GM19324 (cell line): ENCODE results near the gene TWIST2.

Experiments
- ATAC-seq: cut with Tn5 transposase; IDR thresholded peaks from one replicate; pipeline ENCODE4 v1.9.1; 2021; ENCODE audit warnings: mild to moderate bottlenecking, moderate library complexity; ENCODE audit not compliant: unreplicated experiment, low FRiP score

Gene TWIST2

DNA sequence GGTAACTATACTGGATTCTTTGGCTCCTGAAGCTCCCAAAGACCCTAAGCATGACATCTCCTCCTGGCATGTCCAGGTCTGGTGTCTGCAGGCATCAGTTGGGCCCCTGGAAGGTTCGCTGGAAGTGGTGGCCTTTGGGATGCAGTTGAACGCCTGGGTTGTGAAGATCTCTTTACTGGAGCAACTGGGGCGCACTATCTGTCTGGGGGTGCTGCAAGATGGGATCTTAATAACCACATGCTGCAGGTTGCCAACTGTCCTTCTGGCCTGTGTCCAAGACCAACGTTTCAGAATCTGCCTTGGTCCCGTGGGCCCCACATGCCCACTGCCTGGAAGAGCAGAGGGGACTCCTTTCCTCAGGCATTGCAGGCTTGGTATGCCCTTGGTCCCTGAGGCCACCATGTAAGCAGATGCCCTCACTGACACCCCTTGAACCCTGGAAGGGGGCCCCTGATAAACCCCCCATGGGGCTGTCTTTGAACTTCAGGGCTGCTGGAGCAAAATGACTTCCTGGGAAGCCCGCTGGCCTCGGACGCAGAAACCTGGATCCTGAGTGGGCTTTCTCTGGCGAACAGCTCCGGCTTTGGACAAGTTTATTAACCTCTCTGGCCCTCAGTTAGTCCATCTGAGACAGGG lies 101.9 kb downstream of the TWIST2 start:
- no peak for ATAC-seq

DNA sequence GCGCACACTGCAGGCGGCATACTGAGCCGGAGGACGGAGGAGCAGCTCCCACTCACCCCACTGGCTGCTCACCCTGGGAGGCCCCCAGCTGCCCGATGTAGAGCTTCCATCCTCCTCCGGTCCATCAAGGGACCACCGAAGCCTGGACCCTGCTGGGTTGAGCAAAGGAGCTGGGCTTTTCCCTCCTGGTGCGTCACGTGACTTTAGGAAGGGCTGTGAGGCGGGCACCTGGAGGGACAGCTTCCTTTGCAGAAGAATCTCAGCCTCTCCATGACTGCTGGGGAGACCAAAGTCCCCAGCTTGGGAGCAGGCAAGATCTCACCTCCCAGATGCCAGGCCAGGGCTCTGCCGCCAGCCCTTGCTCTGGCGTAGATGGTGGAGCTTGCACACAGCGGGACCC lies 102.7 kb downstream of the TWIST2 start:
- no peak for ATAC-seq

DNA sequence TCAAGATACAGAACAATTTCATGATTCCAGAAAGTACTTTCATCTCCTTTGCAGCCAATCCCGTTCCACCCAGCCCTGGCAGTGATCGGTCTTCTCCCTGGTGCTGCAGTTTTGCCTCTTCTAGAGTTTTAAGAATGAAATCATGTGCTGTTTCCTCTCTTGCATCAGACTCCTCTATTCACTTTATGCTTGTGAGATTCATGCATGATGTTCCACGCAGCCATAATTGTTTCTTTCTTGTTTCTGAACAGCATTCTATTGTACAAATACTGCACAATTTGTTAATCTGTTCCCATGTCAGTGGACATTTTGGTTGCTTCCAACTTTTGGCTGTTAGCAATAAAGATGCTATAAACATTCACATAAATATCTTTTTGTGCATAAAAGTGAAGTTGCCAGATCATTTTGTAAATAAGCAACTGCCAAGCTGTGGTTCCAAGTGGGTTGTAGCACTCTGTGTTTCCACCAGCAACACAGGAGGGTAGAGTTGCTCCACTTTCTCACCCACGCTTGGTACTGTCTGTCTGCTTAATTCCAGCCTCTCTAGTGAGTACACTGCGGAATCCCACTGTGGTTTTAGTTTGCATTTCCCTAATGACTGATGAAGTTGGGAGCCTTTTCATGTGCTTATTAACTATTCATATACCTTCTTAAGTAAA lies 104.5 kb downstream of the TWIST2 start:
- ATAC-seq: no peak

DNA sequence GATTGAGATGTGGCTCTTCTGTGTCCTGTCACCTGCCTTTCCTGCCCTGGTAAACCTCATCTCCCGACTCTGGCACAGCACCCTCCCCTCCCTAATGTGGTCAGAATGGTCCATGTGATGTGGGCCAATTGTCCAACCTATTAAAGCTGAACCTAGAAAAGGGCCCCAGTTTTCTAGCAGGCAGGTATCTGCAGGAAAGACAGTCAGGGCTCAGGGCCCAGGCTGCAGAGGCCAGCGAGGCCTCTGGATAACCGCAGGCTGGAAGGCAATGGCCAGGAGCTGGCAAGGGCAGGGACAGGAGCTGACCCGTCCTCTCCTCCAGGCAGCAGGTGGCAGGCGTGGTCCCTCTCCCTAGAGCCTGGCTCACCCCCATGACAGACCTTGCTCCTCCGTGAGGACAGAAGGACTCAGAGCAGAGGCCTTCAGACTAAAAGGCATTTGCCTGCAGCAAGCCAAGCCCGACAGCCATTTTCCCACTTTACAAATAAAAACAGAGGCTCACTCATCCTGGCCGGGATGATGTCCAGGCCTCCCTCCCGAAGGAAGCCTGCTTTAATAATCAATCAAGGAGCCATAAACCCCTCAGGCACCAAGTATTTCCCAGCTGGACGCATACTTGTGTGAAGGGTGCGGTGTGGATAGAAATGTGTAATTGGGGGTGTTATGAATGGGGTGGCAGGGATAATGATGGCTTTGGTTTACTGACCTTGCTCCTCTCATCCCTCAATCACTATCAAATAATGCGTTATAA lies 107.1 kb downstream of the TWIST2 start:
- no peak for ATAC-seq

DNA sequence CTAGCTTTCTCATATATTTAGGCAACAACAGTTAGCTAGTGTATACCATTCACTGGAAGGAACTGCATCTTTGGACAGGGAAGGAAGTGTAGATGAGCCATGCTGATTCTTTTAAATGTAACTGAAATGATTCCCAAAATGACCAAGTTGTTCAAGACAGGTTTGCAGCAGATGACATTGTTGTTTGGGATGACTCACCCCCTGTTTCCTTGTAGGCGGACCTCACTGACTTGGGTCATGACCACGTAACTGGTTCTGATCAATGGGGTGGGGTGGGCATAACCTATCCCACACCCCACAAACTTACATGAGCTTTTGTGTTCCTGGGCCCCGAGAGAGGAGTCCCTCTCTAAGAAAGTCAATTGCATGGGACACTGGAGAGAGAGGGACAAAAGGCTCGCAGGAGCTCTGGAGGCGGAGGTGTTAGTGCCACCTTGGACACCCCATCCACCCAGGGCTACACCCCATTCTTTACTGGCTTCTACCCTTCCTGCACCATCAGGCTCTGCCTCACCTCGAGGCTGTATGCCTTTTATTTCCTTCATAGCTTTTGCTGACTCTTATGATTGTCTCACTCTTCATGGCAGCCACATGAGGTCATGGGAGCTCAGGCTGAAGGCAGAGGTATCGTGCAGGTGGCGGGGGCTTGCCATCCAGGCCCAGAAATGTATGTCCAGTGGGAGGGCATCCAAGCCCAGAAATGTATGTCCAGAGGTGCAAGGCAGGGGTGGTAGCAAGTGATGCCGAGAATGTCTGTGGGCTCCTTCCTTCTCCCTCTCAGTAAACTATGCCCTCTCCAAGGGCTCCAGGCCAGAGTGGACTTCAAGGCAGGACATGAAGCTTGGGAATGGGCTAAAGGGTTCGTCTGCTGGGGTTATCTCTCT lies 108.0 kb downstream of the TWIST2 start:
- no peak for ATAC-seq

DNA sequence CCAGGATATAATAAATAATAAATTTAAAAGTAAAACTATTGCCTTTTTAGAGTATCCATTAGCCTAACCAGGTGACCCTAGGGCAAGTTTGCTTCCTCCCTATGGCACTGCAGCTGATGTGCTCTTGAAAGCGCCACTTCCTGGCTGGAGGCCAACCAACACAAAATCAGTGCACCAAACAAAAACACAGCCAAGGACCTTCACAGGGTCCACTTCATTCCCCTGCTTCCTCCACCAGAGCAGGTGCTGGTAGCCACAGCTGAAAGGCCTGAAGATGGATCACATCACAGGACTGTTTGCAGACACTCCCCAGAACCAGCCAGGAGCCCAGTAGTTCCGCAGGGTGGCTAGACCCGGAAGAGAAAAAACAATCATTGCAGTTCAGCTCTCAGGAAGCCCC lies 108.8 kb downstream of the TWIST2 start:
- ATAC-seq: no peak
